Activated CD4-positive, alpha-beta T cell treated with anti-CD3 and anti-CD28 coated beads for 36 hours (primary cell): ENCODE data around the gene AXDND1. TPM values are rescaled to one million over a fixed set of nuclear protein-coding genes. Genes with fewer than 3 reads are reported as not detected.
"Not testable (repeated sequence)": the region's sequence is repeated elsewhere in the genome, so short reads cannot be mapped to it uniquely, and the experiment has no call there.

Source experiments
- ATAC-seq: fragments of 200-7000 bp; cut with Tn5 transposase; one replicate; pipeline ENCODE4 v1.10.0; 2021; ENCODE audit warnings: mild to moderate bottlenecking, moderate library complexity
- CTCF ChIA-PET: fragments of 350-600 bp; sonication (Branson Sonifier 250); formaldehyde crosslinking; loops from one replicate; lab custom pipeline; 2021; ENCODE audit warnings: antibody characterized with exemption; lab: Charles Lee
- POLR2A ChIA-PET: fragments of 350-600 bp; sonication (Branson Sonifier 250); formaldehyde crosslinking; loops from one replicate; lab custom pipeline; 2021; ENCODE audit warnings: antibody characterized with exemption, inconsistent platforms; lab: Charles Lee
- DNase-seq: peaks from one replicate; pipeline ENCODE4 v3.0.0-alpha.2; 2020
- H3K27ac Mint-ChIP-seq: one replicate; pipeline ENCODE4 v1.8.0; 2021; ENCODE audit warnings: mixed read lengths
- H3K27me3 Mint-ChIP-seq: one replicate; pipeline ENCODE4 v1.8.0; 2021; ENCODE audit warnings: mixed read lengths
- H3K36me3 Mint-ChIP-seq: one replicate; pipeline ENCODE4 v1.8.0; 2021; ENCODE audit warnings: low read depth, mixed read lengths
- H3K4me1 Mint-ChIP-seq: one replicate; pipeline ENCODE4 v1.8.0; 2021; ENCODE audit warnings: mixed read lengths
- H3K4me3 Mint-ChIP-seq: one replicate; pipeline ENCODE4 v1.8.0; 2021; ENCODE audit warnings: mild to moderate bottlenecking, moderate library complexity, mixed read lengths
- H3K9me3 Mint-ChIP-seq: one replicate; pipeline ENCODE4 v1.8.0; 2021; ENCODE audit warnings: low read depth, mixed read lengths
- intact Hi-C, 2 experiments: fragments of 100-400 bp; cut with DNase I in 1 of 2; cut with micrococcal nuclease in 1 of 2; formaldehyde crosslinking; loops; one replicate each; pipeline versions ENCODE4 v1.14.2 to v1.15.1; 2022 to 2024; cut with DNase I, micrococcal nuclease
- total RNA-seq, 2 experiments: library from RNA; stranded (reverse); gene quantifications; one replicate each; pipeline ENCODE4 v1.2.3, GENCODE V29; 2021

The AXDND1 gene
- total RNA-seq, 2 experiments from 2014 or later, result 0.37 to 0.47 TPM

GRCh38 chr1:179369751-179370341 lies 4.1 kb downstream of the AXDND1 start:
- Mint-ChIP-seq H3K4me1 (peaks cover 19% of the 10 kb centered on the region), H3K9me3 (no peaks in the 10 kb centered on the region), H3K36me3 (no peaks in the 10 kb centered on the region), H3K27ac (no peak overlapping the region), H3K27me3 (no peaks in the 10 kb centered on the region), H3K4me3 (no peak overlapping the region)
- POLR2A ChIA-PET, result no interaction called here
- DNase-seq (peak; percentile 38), ATAC-seq (peak; percentile 18)
- intact Hi-C loops, result loop anchor here (1.0 to 5.0 kb wide), 10 partner anchors 119 to 837 kb away; partner anchors contain the start of genes ABL2 (in 1 of the 2) and TOR1AIP1 (in 1 of the 2)
- CTCF ChIA-PET, result interaction anchor here (0.6 to 5.0 kb wide), 11 partner anchors 66 to 439 kb away, joined by 3 to 32 read pairs (median 4); partner anchors contain the start of genes SOAT1 and TOR3A

- Mint-ChIP-seq H3K27me3 (no peaks in the 10 kb centered on the region), H3K9me3 (no peaks in the 10 kb centered on the region), H3K36me3 (no peaks in the 10 kb centered on the region), H3K27ac (no peak overlapping the region), H3K4me3 (no peak overlapping the region), H3K4me1 (peaks cover 14% of the 10 kb centered on the region)
- ChIA-PET CTCF (interaction anchor here (0.8 to 4.4 kb wide), 3 partner anchors 121 to 313 kb away, joined by 4 to 28 read pairs (median 4); partner anchors contain the start of gene TOR3A), POLR2A (no interaction called here)
- DNase-seq (no peak), ATAC-seq (no peak)
- intact Hi-C loops, result no loop called here
Observed at GRCh38 chr1:179372160-179372559, 6.4 kb downstream of the AXDND1 start.

DNA sequence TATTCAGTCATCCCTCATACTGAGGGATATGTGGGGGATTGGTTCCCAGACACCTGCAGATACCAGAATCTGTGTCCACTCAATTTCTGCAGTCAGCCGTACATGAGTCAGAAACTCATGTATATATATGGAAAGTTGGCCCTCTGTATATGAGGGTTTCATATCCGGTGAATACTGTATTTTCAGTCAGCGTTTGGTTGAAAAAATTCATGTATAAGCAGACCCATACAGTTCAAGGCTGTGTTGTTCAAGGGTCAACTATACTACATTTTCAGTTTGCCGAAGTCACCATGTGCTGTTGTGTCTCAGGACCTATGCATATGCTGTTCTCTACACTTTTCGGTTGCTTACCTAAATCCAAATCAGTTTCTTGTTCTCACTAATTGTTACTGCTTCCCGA lies 10.5 kb downstream of the AXDND1 start:
- CTCF ChIA-PET, result interaction anchor here (1.0 kb wide), 1 partner anchor 256 kb away, joined by 3 read pairs; no protein-coding TSS in a partner anchor
- Mint-ChIP-seq H3K36me3 (no peaks in the 10 kb centered on the region), H3K27me3 (no peaks in the 10 kb centered on the region), H3K4me3 (no peak overlapping the region), H3K4me1 (no peaks in the 10 kb centered on the region), H3K9me3 (no peaks in the 10 kb centered on the region), H3K27ac (no peak overlapping the region)
- ATAC-seq (no peak), DNase-seq (no peak)
- intact Hi-C loops, result no loop called here
- POLR2A ChIA-PET, result no interaction called here

DNA sequence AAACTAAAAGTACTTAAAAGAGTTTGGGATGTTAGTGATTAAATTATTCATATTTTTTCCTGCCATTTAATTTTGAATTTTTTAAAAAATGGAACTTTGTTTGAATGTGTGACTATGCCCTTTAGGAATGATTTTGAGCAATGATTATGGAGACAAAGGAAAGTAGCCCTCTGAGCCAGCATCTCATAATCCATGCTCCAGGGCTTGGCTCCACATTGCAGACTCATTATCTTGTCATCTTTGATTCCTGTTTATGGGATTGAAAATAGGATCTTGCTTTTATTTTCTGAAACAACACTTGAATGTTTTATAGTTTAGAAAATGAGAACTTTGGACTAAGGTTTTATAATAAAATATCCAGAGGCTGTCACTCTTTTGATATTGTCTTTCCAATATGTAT lies 14.5 kb downstream of the AXDND1 start:
- POLR2A ChIA-PET, result no interaction called here
- Mint-ChIP-seq H3K27ac (no peak overlapping the region), H3K4me3 (no peak overlapping the region), H3K9me3 (no peaks in the 10 kb centered on the region), H3K36me3 (no peaks in the 10 kb centered on the region), H3K27me3 (no peaks in the 10 kb centered on the region), H3K4me1 (no peaks in the 10 kb centered on the region)
- CTCF ChIA-PET, result no interaction called here
- intact Hi-C loops, result no loop called here
- DNase-seq (no peak), ATAC-seq (no peak)

- POLR2A ChIA-PET, result interaction anchor here (0.7 kb wide), 1 partner anchor 303 kb away, joined by 14 read pairs; no protein-coding TSS in a partner anchor
- no peak overlapping the region for H3K4me3 Mint-ChIP-seq
- no peaks in the 10 kb centered on the region for H3K36me3 Mint-ChIP-seq
- H3K4me1 Mint-ChIP-seq, result no peaks in the 10 kb centered on the region
- no peak overlapping the region for H3K27ac Mint-ChIP-seq
- DNase-seq, result no peak
- intact Hi-C loops, result no loop called here
- H3K27me3 Mint-ChIP-seq, result no peaks in the 10 kb centered on the region
- H3K9me3 Mint-ChIP-seq, result no peaks in the 10 kb centered on the region
- no peak for ATAC-seq
- CTCF ChIA-PET, result interaction anchor here (0.6 kb wide), 1 partner anchor 13 kb away, joined by 3 read pairs; no protein-coding TSS in a partner anchor
Observed at GRCh38 chr1:179384027-179384426, 18.3 kb downstream of the AXDND1 start.

GRCh38 chr1:179385510-179385909 lies 19.7 kb downstream of the AXDND1 start:
- CTCF ChIA-PET, result no interaction called here
- Mint-ChIP-seq H3K36me3 (no peaks in the 10 kb centered on the region), H3K27me3 (no peaks in the 10 kb centered on the region)

GRCh38 chr1:179393721-179394120 lies 27.9 kb downstream of the AXDND1 start:
- ATAC-seq (no peak), DNase-seq (no peak)
- intact Hi-C loops, result no loop called here
- Mint-ChIP-seq H3K27me3 (peaks cover 13% of the 10 kb centered on the region), H3K9me3 (peaks cover 19% of the 10 kb centered on the region), H3K4me1 (no peaks in the 10 kb centered on the region), H3K36me3 (peaks cover 19% of the 10 kb centered on the region), H3K27ac (no peak overlapping the region), H3K4me3 (no peak overlapping the region)
- ChIA-PET POLR2A (no interaction called here), CTCF (no interaction called here)

More at GRCh38 chr1:179385510-179385909, 19.7 kb downstream of the AXDND1 start:
- intact Hi-C loops, result no loop called here
- POLR2A ChIA-PET, result no interaction called here
- ATAC-seq (no peak), DNase-seq (no peak)
- Mint-ChIP-seq H3K4me1 (no peaks in the 10 kb centered on the region), H3K4me3 (no peak overlapping the region), H3K9me3 (no peaks in the 10 kb centered on the region), H3K27ac (no peak overlapping the region)

DNA sequence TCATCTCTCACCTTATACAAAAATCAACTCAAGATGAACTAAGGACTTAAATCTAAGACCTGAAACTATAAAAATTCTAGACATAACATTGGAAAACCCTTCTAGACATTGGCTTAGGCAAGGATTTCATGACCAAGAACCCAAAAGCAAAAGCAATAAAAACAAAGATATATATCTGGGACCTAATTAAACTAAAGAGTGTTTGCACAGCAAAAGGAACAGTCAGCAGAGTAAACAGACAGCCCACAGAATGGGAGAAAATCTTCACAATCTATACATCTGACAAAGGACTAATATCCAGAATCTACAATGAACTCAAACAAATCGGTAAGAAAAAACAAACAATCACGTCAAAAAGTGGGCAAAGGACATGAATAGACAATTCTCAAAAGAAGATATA lies 33.6 kb downstream of the AXDND1 start:
- H3K27me3 Mint-ChIP-seq, ATAC-seq, POLR2A ChIA-PET, H3K4me3 Mint-ChIP-seq, DNase-seq, H3K27ac Mint-ChIP-seq, H3K36me3 Mint-ChIP-seq, H3K9me3 Mint-ChIP-seq, intact Hi-C loops, H3K4me1 Mint-ChIP-seq, CTCF ChIA-PET: not testable (repeated sequence)

DNA sequence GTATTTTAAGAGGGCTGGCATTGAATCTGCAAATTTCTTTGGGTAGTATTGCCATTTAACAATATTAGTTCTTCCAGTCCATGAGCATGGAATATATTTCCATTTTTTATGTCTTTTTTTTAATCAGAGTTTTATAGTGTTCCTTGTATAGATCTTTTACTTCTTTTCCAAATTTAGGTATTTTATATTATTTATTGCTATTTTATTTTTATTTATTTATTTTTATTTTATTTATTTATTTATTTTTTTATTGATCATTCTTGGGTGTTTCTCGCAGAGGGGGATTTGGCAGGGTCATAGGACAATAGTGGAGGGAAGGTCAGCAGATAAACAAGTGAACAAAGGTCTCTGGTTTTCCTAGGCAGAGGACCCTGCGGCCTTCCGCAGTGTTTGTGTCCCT lies 52.0 kb downstream of the AXDND1 start:
- H3K27me3 Mint-ChIP-seq, H3K9me3 Mint-ChIP-seq, DNase-seq, H3K4me1 Mint-ChIP-seq, ATAC-seq, H3K4me3 Mint-ChIP-seq, H3K36me3 Mint-ChIP-seq, H3K27ac Mint-ChIP-seq, CTCF ChIA-PET, intact Hi-C loops, POLR2A ChIA-PET: not testable (repeated sequence)

DNA sequence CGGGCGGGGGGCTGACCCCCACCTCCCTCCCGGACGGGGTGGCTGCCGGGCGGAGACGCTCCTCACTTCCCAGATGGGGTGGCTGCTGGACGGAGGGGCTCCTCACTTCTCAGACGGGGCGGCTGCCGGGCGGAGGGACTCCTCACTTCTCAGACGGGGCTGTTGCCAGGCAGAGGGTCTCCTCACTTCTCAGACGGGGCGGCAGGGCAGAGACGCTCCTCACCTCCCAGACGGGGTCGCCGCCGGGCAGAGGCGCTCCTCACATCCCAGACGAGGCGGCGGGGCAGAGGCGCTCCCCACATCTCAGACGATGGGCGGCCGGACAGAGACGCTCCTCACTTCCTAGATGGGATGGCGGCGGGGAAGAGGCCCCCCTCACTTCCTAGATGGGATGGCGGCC lies 52.9 kb downstream of the AXDND1 start:
- H3K36me3 Mint-ChIP-seq, H3K4me3 Mint-ChIP-seq, CTCF ChIA-PET, H3K27ac Mint-ChIP-seq, DNase-seq, H3K27me3 Mint-ChIP-seq, H3K9me3 Mint-ChIP-seq, intact Hi-C loops, POLR2A ChIA-PET, ATAC-seq, H3K4me1 Mint-ChIP-seq: not testable (repeated sequence)

DNA sequence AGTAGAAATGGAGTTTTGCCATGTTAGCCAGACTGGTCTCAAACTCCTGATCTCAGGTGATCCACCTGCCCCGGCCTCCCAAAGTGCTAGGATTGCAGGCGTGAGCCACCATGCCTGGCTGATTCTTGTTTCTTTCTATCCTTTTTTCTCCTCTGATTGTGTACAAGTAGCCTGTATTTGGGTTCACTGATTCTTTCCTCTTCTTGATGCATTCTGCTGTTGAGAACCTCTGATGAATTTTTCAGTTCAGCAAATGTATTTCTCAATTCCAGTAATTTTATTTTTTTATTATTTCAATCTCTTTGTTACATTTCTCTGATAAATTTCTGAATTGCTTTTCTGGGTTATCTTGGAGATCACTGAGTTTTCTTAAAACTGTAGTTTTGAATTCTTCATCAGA lies 58.8 kb downstream of the AXDND1 start:
- DNase-seq, result no peak
- intact Hi-C loops, result no loop called here
- ChIA-PET POLR2A (no interaction called here), CTCF (no interaction called here)
- no peak for ATAC-seq
- H3K36me3 Mint-ChIP-seq, result peaks cover 3% of the 10 kb centered on the region
- no peak overlapping the region for H3K27ac Mint-ChIP-seq
- no peak overlapping the region for H3K4me3 Mint-ChIP-seq
- H3K4me1 Mint-ChIP-seq, result no peaks in the 10 kb centered on the region
- peaks cover 15% of the 10 kb centered on the region for H3K9me3 Mint-ChIP-seq
- H3K27me3 Mint-ChIP-seq, result no peaks in the 10 kb centered on the region

- no peak for DNase-seq
- H3K27me3 Mint-ChIP-seq, result no peaks in the 10 kb centered on the region
- ChIA-PET CTCF (no interaction called here), POLR2A (no interaction called here)
- no peaks in the 10 kb centered on the region for H3K4me1 Mint-ChIP-seq
- no peak overlapping the region for H3K4me3 Mint-ChIP-seq
- no peak overlapping the region for H3K27ac Mint-ChIP-seq
- H3K36me3 Mint-ChIP-seq, result peaks cover 3% of the 10 kb centered on the region
- peaks cover 15% of the 10 kb centered on the region for H3K9me3 Mint-ChIP-seq
- no peak for ATAC-seq
- intact Hi-C loops, result no loop called here
Observed at GRCh38 chr1:179425186-179425585, 59.4 kb downstream of the AXDND1 start.
